LHCN-M2 (cell line): Measurements from ENCODE around the gene LHFPL2. TPM values are rescaled to one million over a fixed set of nuclear protein-coding genes. Genes with fewer than 3 reads are reported as not detected.
"Not testable (repeated sequence)": the region's sequence is repeated elsewhere in the genome, so short reads cannot be mapped to it uniquely, and the experiment has no call there.

Source experiments
- DNase-seq: peaks from one replicate; pipeline ENCODE4 v3.0.0-alpha.2; 2012; ENCODE audit warnings: low read depth
- total RNA-seq: library from RNA; depleted of rRNA; stranded (reverse); fragments of >200 nt; gene quantifications from 2 replicates; pipeline ENCODE4 v1.2.3, GENCODE V29; 2014

LHFPL2 gene
- total RNA-seq, 1 experiment from 2014 or later, result 104 TPM

DNA sequence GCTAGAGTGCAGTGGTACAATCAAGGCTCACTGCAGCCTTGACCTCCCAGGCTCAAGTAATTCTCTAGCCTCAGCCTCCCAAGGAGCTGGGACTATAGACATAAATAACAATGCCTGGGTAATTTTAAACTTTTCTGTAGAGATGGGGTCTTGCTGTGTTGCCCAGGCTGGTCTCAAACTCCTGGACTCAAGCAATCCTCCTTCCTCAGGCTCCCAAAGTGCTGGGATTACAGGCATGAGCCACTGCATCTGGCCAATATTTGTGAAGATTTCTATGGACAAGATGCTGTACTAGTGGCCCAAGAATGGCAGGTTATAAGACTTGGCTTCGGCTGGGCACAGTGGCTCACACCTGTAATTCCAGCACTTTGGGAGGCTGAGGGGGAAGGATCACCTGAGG lies 18.4 kb upstream of the LHFPL2 start:
- DNase-seq, result not testable (repeated sequence)

DNA sequence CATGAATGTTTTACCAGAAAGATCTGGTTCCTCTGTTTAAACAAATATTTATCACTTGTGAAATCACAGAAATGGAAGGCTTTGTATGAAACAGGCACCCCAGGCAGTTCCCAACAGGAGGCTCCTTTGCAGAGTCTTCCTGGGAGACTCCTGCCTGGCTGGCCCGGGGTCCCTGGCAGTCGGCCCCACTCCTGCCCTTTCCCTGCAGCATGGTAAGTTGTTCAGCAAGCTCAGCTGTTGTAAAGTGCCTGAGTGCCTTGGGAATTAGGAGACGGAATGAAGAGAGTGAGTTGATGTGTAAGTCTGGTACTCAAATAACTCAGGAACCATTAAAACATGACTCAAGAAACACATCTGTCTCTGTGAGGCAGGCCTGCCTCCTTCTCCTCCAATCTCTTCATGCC lies 17.5 kb upstream of the LHFPL2 start:
- peak; percentile 68 for DNase-seq

DNA sequence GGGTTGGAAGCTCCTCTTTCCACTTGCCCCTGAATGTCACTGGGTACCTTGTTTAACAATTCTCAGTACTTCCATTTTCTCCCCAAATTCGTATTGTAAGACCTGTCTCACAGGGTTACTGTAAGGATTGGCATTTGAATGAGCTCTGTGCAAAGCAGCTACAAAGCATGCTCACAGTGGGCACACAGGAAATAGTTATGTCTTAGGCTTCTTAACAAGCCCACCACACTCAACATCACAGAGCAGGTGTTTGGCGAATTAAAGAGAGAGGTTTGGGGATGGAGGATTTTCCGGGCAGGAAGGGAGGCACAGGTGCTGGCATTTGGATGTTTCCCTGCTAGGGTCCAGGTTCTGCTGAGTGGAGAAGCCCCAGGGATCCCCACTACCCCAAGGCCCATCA lies 17.0 kb upstream of the LHFPL2 start:
- no peak for DNase-seq

DNA sequence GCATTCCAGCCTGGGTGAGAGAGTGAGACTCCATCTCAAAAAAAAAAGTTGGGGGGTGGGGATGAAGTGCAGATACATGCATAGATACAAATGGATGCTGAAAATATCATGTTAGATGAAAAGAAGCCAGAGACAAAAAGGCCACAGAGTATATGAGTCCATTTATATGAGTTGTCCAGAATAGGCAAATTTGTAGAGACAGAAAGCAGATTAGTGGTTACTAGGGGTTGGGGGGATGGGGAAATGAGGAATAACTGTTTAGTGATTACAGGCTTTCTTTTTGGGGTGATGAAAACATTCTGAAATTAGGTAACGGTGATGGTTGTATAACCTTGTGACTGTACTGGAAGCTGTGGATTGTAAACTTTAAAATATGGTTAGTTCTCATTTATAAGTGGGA lies 13.8 kb upstream of the LHFPL2 start:
- DNase-seq, result no peak

DNA sequence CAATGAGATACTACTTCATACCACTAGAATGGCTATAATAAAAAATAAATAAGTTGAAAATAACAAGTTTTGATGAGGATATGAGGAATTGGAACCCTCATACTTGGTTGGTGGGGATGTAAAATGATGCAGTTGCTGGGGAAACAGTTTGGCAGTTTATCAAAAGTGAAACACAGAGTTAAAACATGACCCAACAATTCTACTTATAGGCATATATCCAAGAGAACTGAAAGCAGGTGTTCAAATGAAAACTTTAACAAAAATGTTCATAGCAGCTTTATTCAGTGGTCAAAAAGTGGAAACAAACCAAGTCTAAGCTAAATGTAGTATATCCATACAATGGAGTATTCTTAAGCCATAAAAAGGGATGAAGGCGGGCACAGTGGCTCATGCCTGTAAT lies 13.1 kb upstream of the LHFPL2 start:
- DNase-seq, result no peak

DNA sequence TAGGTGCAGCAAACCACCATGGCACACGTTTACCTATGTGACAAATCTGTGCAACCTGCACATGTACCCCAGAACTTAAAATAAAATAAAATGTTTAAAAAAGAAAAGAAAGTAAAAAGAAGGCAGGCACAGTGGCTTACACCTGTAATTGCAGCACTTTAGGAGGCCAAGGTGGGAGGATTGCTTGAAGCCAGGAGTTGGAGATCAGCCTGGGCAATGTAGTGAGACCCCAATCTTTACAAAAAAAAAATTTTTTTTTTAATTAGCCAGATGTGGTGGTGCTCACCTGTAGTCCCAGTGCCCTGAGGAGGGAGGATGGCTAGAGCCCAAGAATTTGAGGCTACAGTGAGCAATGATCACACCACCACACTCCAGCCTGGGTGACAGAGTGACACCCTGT lies 12.5 kb upstream of the LHFPL2 start:
- no peak for DNase-seq

DNA sequence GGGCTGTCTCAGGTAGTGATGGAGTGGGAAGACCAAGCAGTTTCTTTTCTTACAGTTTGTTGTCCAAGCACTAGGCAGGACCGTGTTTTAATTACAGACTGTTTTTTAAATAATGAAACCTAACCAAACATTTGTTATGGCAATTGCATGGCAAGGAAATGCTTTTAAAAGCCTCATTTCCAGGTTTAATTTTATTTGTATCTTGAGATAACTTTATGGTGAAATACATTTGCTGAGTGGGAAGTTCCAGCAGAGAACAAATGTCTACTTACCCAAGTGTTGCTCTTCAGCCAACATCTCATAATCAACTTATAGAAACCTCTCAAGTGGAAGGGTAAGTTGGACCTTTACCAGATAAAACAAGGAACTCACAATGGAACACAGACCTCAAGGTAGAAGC lies 11.8 kb upstream of the LHFPL2 start:
- DNase-seq, result no peak

DNA sequence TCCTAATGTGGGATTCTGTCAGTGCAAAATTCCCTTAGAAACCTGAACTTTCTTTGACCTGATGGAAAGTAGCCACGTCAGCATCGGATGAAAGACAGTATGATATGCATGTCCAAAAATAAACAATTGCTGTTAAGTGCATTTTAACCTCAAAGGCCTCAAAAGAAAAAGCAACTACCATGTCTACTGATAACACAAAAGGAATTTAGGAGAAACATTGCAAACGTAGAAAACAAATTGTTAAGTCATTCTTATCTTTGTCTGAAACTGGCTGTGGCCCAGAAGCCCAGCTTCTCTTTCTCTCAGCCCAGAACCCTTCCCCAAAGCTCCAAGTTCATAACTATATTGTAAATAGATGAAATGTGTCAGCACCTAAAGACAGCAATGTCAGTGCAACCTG lies 11.1 kb upstream of the LHFPL2 start:
- DNase-seq, result no peak

DNA sequence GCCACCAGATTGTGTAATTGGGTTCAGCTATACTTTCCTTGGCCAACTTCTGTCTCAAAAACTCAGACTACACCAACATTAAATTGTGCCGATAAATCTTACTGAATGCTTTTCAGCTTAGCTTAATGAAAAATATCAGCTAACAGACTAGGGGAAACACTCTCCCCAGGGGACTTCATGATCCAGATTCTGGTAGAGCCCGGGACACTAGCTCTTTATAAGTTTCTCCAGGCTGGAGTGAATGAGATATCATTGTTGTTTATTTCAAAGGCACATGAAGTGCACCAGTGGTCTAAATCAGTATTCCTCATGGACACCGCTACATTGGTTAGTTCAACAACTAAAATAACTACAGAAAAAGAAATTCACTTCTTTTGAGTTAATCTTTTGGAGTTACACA lies 10.5 kb upstream of the LHFPL2 start:
- no peak for DNase-seq

DNA sequence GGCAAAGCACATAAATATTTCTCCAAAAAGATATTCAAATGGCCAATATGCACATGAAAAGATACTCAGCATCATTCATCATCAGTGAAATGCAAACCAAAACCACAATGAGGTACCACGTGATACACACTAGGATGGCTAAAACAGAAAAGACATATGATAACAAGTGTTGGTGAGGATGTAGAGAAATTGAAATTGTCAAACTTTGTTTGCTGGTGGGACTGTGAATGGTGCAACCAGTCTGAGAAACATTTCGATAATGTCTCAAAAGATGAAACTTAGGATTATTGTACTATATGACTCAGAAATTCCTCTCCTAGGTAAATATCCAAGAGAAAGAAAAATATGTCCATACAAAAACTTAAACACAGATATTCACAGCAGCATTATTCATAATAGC lies 8.6 kb upstream of the LHFPL2 start:
- DNase-seq, result no peak

DNA sequence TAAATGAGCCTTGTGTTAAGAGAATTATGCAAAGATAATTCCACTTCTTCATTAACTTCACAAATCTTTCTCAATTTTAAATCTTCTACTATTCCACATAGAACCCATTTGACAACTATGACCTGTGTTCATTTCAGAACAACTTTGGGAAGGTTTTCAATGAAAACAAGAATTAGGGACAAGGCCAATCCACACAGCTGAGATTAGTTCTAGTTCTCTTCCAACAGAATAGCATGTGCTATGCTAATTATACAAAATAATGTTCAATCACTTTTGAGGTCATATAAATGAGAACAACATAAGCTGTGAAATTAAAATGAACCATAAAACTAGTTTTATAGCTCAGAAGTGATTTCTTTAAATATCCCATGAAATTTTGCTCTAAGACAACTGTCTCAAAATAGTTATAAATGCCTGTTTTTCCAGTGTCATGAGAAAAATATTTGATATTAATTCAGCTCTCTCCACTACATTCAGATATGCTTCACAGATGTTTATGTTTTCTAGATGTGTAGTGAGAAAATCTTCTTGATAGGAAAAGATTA lies 7.2 kb upstream of the LHFPL2 start:
- DNase-seq, result no peak

DNA sequence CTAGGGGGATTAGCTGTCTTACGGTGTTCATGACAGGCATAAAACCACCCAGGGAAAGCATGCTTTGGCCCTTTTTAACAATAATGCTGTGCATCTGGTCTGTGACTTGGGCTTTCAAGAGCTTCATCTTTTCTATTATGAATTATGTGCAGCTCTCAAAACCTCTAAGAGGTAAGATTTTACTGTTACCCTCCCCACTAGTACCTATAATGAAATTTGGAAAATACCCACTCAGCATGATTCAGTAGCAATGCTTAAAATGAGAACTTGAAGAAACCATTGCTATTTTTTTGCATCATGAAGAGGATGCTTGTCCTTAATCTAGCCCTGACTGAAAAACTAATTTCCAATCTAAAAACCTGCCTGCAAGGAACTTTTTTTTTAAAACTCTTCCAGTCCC lies 5.8 kb upstream of the LHFPL2 start:
- DNase-seq, result no peak

DNA sequence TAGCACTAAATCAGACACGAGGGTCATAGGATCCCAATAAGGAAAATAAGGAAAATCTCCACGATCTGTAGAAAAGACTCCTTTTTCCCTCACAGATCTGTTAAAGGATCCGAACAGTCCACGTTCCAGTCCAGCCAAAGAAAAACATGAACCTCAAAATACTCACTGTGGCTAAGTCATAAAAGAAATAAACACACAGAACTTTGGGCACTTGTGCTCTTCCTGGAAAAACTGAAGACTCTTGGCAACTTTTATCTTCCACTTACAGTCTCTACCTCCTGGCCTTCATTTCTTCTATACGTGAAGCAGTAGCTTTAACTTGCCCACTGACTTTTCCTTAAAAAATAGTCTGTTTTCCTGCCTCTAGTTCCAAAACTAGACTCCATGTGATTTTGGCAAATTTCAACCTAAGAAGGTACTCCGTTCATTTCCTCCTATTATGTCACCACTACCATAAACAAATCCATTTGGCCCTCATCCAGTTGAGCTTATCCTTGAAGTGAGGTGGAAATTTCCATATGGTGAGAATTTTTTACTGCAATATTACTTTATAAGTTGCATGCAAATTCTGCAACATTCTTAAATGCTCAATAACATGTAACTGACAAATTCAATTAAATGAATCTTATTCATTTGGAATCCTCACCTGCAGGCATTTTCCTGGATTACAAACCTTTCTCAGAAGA lies 5.3 kb upstream of the LHFPL2 start:
- no peak for DNase-seq

DNA sequence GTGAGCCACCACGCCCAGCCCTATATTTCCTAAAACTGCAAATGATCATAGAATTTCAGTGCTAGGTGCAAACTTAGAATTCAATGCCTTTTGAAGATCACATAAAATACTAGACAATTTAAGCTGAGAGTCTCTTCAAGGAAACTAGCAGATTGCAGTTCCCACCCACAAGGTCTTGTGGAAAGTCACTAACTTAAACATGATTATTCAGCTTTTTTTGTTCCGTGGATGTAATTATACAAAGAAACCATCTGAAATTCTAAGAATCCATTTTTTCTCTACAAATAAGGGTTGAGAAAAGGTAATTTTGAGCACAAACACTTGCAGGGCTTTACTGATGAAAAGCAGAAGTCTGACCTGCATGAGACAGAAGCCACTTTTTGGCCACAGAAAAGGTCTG lies 4.5 kb upstream of the LHFPL2 start:
- no peak for DNase-seq

DNA sequence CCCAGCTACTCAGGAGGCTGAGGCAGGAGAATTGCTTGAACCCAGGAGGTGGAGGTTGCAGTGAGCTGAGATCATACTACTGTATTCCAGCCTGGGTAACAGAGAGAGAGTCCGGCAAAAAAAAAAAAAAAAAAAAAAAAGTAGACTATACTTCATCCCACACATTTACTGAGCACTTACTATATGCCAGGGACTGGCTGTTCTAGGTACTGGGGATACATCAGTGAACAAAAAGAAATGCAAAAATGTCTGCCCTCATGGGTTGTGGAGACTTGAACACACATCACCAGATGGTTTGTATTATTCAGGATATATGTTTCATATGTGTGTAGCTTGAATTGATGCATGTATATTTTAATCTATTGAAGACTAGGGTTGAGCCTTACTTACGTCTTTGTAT lies 2.9 kb upstream of the LHFPL2 start:
- no peak for DNase-seq

DNA sequence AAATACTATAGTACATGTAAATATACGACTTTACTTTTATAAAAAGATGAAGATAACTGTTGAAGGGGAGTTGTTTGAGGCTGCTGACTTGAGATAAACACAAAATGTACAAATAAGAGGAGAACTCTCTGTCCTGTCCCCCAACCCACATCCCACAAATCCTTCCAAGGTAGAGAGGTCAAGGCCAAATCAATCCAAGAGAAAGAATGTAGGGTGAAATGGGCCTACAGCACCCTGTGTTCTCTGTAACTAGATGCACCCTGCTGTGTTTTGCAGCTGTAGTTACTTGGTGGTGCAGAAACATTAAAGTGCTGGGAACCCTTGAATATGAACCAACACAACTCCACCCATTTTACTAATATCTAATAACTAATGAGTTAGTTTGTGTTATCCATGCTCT lies 2.0 kb upstream of the LHFPL2 start:
- no peak for DNase-seq

DNA sequence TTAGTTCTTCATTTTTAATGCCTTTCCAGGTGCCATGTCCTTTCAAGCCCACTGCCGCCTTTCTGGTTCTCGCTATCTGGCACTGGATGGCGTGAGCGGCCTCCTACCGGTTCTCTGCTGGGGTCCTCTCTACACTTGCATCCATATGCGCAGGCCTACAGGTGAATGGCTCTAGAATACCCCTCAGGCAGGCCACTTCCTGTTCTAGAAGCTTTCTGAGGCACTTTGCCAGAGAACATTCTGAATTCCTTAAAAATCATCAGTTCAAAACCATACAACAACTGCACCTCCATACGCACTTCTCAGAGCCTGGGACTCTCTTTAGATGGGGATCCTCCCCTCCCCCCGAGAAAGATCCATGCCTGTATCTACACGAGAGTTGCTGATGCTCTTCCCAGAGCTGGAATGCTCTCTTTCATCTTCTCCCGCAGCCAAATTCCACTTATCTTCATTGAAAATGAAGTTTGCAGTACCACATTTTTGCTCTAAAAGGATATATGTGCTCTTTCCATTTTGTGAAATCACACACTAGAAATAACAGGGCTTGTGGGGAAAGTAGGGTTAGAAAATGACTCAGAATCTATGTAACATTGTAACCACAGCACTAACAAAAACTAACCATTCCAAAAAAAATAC lies 1.4 kb upstream of the LHFPL2 start:
- peak; percentile 64 for DNase-seq

DNA sequence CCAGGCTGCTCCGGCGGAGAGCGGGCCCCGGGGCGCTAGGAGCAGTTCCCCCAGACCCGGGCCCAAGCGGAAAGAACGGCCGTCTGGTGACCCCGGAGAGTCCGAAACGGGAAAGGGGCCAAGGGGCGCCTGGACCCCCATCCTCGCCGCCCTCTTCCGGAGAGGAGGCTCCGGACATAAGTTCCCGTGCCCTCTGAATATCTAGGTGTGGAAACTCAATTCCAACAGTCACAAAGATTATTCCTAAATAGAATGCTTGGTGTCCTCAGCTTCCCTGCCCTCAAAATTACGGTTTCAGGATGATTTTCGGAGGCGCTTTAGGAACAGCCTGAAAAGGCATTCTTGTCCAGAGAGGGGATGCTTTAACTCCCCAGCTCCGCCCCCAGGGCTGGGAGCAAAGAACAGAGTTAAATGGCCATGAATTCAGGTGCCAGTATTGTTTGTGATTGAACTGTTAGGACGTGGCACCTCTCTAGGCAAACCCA lies 681 bp upstream of the LHFPL2 start:
- peak; percentile 24 for DNase-seq

DNA sequence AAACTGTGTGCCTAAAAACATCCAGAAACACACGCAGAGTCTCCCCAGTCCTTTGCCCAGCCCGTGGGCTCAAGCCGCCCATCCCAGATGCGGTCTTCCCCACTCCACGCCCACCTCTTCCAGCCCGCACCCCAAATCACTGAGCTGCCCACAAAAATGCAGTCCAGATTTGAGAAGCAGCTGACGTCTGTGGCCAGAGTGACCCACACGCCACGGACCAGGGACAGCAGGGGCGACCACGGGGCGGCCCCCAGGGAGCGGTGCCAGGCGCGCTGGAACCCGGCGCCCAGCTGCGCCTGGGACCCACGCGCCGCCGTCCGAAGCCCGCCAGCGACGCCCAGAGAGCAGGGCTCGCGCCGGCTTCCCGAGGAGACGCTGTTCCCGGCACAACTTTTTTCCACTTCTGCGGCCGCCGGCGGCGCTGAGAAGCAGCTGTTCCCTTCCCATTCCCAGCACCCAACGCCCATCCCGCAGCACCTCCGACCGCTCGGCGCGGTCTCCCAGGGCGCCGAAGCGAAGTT lies 674 bp downstream of the LHFPL2 start:
- DNase-seq, result peak; percentile 65

DNA sequence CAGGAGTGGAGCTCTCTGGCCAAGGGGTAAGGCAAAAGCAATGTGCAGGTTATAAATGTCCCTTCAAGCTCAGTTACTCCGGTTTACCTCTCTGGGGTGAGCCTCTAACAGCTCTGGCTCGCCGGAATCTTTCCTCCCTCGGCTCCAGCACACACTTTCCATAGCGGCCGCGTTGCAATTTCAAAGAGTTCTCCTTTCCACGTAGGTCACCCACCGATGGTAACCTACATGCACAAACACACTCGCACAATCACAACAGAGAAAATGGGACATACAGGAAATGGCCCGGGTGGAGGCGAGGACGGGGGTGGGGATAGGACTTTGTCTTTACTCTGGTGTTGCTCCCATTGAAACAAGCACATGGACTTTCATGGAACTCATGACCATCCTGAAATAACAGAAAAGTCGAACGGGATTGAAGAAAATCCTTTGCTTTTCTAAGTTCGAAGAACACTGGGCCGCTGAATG lies 1.2 kb downstream of the LHFPL2 start:
- peak; percentile 39 for DNase-seq

DNA sequence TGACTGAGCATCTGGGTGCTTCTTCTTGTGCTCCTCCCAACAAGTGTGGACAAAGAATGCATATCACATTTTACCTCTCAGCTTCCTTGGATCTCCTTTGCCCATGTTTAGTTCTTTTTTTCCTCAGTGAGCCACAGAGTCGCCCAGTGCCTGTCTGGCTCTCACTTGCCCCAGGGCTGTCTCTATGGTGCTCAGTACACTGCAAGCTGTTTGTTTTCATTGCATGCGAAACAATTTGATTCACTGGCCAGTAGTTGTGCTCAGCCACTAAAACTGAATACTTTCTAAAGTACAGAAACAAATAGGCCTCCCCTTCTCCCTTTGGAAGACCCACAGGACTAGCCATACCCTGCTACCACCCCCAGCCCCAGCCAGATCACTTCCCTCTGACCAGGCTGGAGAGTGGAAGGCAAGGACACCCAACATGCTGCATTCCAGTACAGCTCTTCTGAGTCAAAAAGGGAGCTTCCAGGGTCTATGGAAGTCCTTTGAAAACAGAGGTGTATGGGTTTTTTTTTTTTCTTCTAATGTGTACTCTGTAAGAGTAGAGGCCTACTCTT lies 3.8 kb downstream of the LHFPL2 start:
- DNase-seq, result no peak

DNA sequence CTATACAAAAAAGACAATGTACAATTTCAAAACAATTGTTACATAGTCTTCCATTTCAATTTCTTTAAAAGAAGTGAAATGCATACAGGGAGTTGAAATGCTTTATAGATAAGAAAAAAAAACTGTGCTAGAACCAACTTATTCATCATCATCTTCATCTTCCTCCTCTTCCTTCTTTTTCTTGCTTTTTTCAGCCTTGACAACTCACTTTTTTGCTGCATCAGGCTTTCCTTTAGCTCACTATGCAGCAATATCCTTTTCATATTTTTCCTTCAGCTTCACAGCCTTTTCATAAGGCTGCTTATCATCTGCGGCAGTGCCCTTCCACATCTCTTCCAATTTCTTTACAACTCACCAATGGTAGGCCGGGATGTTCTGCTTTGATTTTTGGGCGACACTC lies 4.4 kb downstream of the LHFPL2 start:
- DNase-seq, result no peak

DNA sequence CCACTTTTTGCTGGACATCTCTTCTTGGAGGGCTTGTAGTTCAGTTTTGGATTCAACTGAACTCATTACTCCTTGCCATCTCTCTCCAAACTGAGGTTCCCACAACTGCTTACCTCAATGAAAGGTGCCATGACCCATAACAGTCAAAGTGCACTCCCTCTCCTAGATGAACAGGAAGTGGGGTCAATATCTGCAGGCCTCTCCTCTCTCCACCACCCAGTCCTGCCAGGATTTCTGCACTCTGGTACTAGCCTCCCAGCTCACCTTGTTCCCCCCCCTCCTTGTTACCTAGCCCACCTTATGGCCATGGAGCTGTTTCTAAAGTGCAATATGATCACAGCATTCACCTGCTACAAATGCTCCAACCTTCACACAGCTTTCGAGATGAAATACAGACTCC lies 5.9 kb downstream of the LHFPL2 start:
- DNase-seq, result no peak
